C4-2B (cell line): ENCODE results near the gene CD44.
"Not testable (repeated sequence)": the region's sequence is repeated elsewhere in the genome, so short reads cannot be mapped to it uniquely, and the experiment has no call there.

Experiments used
- H3K27ac ChIP-seq: fragments of 450-650 bp; 2 replicates; pipeline ENCODE4 v1.5.1; 2017
- ZFX ChIP-seq: fragments of 450-650 bp; IDR thresholded peaks from 2 replicates; pipeline ENCODE4 v1.6.1; 2017
- TF ChIP-seq, protein P1 (sequence below): fragments of 450-650 bp; conservative IDR thresholded peaks from 2 replicates; pipeline ENCODE4 v1.5.1; 2017; ENCODE audit warnings: mild to moderate bottlenecking

The CD44 gene

DNA sequence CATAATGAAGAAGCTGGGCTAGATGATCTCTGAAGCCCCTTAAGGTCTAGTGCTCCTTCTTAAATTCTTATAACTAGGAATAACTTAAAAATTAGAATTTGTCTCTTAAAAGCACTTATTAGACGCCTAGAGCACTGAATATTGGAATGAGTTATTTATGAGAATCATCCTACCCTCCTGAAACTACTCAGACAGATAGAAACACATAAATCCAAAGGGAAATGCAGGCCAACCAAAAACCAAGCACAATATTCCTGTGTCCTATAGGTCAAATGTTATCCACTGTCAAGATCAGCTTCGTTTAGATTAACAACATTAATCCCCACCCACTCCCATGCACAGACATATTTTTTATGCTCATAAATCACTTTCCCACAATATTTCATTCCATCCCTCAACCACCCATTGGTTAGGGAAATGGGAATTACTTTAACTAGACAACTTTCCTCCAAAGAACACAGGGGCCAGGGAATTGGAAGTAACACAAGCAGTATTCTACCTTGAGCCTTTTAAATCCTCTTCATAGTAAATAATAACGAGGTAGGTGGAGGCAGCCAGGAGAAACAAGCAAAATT lies 87.1 kb downstream of the CD44 start:
- no peak for TF ChIP-seq ZFX
- TF ChIP-seq, protein P1, sequence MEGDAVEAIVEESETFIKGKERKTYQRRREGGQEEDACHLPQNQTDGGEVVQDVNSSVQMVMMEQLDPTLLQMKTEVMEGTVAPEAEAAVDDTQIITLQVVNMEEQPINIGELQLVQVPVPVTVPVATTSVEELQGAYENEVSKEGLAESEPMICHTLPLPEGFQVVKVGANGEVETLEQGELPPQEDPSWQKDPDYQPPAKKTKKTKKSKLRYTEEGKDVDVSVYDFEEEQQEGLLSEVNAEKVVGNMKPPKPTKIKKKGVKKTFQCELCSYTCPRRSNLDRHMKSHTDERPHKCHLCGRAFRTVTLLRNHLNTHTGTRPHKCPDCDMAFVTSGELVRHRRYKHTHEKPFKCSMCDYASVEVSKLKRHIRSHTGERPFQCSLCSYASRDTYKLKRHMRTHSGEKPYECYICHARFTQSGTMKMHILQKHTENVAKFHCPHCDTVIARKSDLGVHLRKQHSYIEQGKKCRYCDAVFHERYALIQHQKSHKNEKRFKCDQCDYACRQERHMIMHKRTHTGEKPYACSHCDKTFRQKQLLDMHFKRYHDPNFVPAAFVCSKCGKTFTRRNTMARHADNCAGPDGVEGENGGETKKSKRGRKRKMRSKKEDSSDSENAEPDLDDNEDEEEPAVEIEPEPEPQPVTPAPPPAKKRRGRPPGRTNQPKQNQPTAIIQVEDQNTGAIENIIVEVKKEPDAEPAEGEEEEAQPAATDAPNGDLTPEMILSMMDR = no peak
- no peak overlapping the region for H3K27ac ChIP-seq

DNA sequence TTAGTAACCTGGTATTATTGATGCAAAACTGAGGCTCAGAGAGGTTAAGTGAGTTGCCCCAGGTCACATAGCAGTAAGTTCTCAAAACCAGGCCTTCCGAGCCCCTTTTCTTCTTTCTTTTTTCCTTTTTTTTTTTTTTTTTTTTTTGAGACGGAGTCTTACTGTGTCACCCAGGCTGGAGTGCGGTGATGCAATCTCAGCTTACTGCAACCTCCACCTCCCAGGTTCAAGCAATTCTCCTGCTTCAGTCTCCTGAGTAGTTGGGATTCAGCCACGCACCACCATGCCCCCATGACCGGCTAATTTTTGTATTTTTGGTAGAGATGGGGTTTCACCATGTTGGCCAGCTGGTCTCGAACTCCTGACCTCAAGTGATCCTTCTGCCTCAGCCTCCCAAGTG lies 87.8 kb downstream of the CD44 start:
- H3K27ac ChIP-seq = not testable (repeated sequence)

DNA sequence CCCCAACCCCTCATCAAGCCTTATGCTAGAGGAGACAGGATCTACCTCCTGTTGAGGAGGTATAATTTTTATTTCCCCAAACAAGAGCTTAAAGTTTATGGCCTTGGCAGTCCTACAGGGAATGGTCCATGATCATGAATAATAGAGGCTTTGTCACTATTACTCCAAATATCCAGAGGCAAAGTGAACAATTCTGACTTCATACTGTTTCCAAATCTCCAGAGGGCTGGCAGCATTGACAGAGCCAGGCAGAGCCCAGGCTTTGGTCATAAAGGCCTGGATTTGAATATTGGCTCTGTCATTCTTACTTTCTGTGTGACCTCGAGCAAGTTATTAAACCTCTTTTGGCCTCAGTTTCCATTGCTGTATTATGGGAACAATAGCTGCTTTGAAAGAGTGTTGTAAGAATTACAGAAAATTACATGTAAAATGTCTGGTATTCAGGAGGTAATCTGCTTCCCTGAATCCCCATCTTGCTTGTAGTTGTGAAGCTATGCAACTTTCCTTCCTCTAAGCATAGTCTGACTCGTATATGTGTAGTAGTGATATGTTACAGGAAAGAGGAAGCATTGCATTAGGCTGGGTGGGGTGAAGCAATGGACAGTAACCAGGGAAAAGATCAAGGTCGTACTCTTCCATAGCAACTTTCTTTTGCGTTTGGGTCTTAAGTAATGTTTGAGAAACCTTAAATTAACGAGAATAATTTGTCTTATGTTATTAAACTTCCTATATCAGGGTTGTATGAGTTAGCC lies 88.8 kb downstream of the CD44 start:
- H3K27ac ChIP-seq = no peak overlapping the region

GRCh38 chr11:35228328-35228725 lies 89.4 kb downstream of the CD44 start:
- TF ChIP-seq, protein P1 = no peak
- no peak for TF ChIP-seq ZFX
- no peak overlapping the region for H3K27ac ChIP-seq

More for the DNA sequence above, 88.8 kb downstream of the CD44 start:
- TF ChIP-seq ZFX = no peak
- TF ChIP-seq, protein P1 = no peak

- H3K27ac ChIP-seq = no peak overlapping the region
- TF ChIP-seq, protein P1 = no peak
- TF ChIP-seq ZFX = no peak
These were observed 91.4 kb downstream of the CD44 start for GRCh38 chr11:35230388-35230787.

GRCh38 chr11:35231076-35231860 lies 92.3 kb downstream of the CD44 start:
- TF ChIP-seq, protein P1 = no peak
- TF ChIP-seq ZFX = no peak
- no peak overlapping the region for H3K27ac ChIP-seq

GRCh38 chr11:35232891-35233330 lies 93.9 kb downstream of the CD44 start:
- no peak overlapping the region for H3K27ac ChIP-seq
- TF ChIP-seq, protein P1 = no peak
- no peak for TF ChIP-seq ZFX
